Ishikawa (cell line): ENCODE measurements around the gene HCN1.

ENCODE experiments used
- CEBPB ChIP-seq: IDR thresholded peaks from 2 replicates; pipeline ENCODE4 v1.6.1; 2012
- EP300 ChIP-seq: IDR thresholded peaks from 2 replicates; pipeline ENCODE4 v1.6.1; 2012; ENCODE audit warnings: borderline replicate concordance
- MAX ChIP-seq: IDR thresholded peaks from 2 replicates; pipeline ENCODE4 v1.6.1; 2012
- TAF1 ChIP-seq: IDR thresholded peaks from 2 replicates; pipeline ENCODE4 v1.6.1; 2012; ENCODE audit warnings: low read depth, mild to moderate bottlenecking
- TEAD4 ChIP-seq: IDR thresholded peaks from 2 replicates; pipeline ENCODE4 v1.6.1; 2012
- YY1 ChIP-seq: IDR thresholded peaks from 2 replicates; pipeline ENCODE4 v1.6.1; 2012; ENCODE audit warnings: low read depth
- TF ChIP-seq, protein P1 (sequence below): IDR thresholded peaks from 2 replicates; pipeline ENCODE4 v1.6.1; 2012

DNA sequence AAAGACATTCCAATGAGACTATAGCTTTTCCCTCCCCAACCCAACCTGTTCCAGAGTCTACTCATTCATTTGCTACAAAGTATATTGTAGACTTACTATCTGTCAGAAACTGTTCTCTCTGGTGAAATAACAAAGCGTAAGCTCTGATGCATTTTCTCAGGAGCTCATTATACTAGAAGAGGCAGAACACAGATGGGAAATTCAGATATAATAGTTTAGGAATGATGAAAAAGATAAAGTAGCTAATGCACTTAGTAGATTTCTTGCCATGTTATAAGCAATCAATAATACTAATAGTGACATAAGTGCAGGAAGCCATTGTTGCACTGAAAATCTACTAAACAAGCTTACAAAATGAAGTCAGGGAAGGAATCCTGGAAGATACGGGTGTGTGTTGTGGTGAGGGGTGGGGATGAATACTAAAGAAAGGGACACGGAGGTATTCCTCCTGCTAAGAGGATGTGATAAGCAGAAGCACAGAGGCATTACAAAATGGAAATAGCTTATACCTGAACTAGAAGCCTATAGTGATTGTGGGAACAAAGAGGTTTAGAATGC is 78.2 kb downstream of the HCN1 start:
- TF ChIP-seq EP300 (no peak), MAX (no peak), CEBPB (no peak), YY1 (no peak), TAF1 (no peak), TEAD4 (no peak)
- TF ChIP-seq, protein P1, sequence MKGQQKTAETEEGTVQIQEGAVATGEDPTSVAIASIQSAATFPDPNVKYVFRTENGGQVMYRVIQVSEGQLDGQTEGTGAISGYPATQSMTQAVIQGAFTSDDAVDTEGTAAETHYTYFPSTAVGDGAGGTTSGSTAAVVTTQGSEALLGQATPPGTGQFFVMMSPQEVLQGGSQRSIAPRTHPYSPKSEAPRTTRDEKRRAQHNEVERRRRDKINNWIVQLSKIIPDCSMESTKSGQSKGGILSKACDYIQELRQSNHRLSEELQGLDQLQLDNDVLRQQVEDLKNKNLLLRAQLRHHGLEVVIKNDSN, result no peak
